Esophagus muscularis mucosa (tissue), 4 donors: ENCODE measurements around the gene MYADML2. TPM values are rescaled to one million over a fixed set of nuclear protein-coding genes. Genes with fewer than 3 reads are reported as not detected.

Experiments
- DNase-seq: peaks from one replicate; pipeline ENCODE4 v3.0.0-alpha.2; 2017; ENCODE audit errors: extremely low spot score
- H3K27ac ChIP-seq, 4 donors: fragments of 200-600 bp; sonication (generic); replicated peaks in 1 of 4; 1 replicate in 3 of 4; 2 replicates in 1 of 4; pipeline ENCODE4 v1.5.1; 2016 to 2019; ENCODE audit warnings: mild to moderate bottlenecking in 1 of 4
- H3K27me3 ChIP-seq, 4 donors: fragments of 200-600 bp; sonication (generic); one replicate each; pipeline versions ENCODE4 v1.5.1 to v1.6.0; 2016 to 2019
- H3K36me3 ChIP-seq, 4 donors: fragments of 200-600 bp; sonication (generic); one replicate each; pipeline ENCODE4 v1.5.1; 2016 to 2019
- H3K4me1 ChIP-seq, 4 donors: fragments of 200-600 bp; sonication (generic); one replicate each; pipeline ENCODE4 v1.5.1; 2016 to 2019
- H3K4me3 ChIP-seq, 4 donors: fragments of 200-600 bp; sonication (generic); 1 replicate in 2 of 4; 2 replicates in 2 of 4; pipeline ENCODE4 v1.5.1; 2016 to 2019; ENCODE audit warnings: mild to moderate bottlenecking in 4 of 4, moderate library complexity in 1 of 4
- H3K9me3 ChIP-seq, 4 donors: fragments of 200-600 bp; sonication (generic); 1 replicate in 3 of 4; 2 replicates in 1 of 4; pipeline ENCODE4 v1.5.1; 2016 to 2019
- EP300 ChIP-seq: sonication (generic); formaldehyde crosslinking; IDR thresholded peaks from one replicate; pipeline ENCODE4 v1.6.1; 2017; ENCODE audit warnings: antibody characterized with exemption
- POLR2A ChIP-seq: fragments of 450-650 bp; IDR thresholded peaks from one replicate; pipeline ENCODE4 v1.6.1; 2017; ENCODE audit warnings: antibody characterized with exemption, moderate library complexity, mild to moderate bottlenecking, low read depth
- POLR2AphosphoS5 ChIP-seq, 2 donors: sonication (generic); formaldehyde crosslinking; IDR thresholded peaks; one replicate each; pipeline ENCODE4 v1.6.1; 2017; ENCODE audit warnings: antibody characterized with exemption in 2 of 2
- WGBS: methylation state at CpG from one replicate; pipeline ENCODE4 v1.1.5; 2018; 5-methylcytosine and 5-hydroxymethylcytosine counted together
- intact Hi-C: fragments of 100-400 bp; cut with DNase I; formaldehyde crosslinking; loops from one replicate; pipeline ENCODE4 v1.15.1; 2023
- total RNA-seq, 4 donors: library from RNA; depleted of rRNA; stranded (reverse); fragments of >200 nt; gene quantifications; one replicate each; pipeline versions ENCODE4 v1.1.0 to v1.2.1, GENCODE V29; 2016
- TF ChIP-seq, protein P1 (sequence below), 3 experiments: fragments of 200-600 bp in 2 of 3; fragments of 450-650 bp in 1 of 3; sonication (generic) in 2 of 3; IDR thresholded peaks; one replicate each; pipeline ENCODE4 v1.5.1; 2017 to 2019; ENCODE audit warnings: antibody characterized with exemption in 3 of 3, mild to moderate bottlenecking in 2 of 3, moderate library complexity in 1 of 3

The MYADML2 gene
- total RNA-seq, 4 donors from 2014 or later, result not detected

DNA sequence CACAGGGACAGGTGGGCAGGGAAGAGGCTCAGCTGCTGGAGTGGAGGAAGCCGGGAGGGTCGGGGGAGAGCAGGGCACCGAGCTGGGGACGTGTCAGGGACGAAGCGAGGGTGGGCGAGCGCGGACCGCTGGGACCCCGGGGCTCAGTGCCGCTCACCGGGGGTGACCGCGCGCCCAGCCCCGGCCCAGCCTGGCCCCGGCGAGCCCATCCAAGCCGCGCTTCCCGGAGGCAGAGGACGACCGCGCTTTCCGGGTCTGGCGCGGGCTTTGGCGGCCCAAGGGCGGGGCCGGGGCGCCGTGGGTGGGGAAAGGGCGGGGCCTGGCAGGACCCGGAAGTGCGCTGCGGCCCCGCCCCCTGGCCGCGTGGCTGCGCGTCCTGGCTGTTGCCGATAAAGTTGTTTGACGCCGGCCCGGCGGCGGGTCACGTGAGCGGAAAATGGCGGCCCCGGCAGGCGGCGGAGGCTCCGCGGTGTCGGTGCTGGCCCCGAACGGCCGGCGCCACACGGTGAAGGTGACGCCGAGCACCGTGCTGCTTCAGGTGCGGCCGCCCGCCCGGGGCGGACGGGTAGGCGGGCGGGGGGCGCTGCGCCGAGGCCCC, 30.3 kb upstream of the MYADML2 start, which contains the start of gene ASPSCR1:
Gene ASPSCR1 (plus strand): TSS at position 419 of the 598 bp plus-strand sequence. CDS start 18 bp downstream, at position 437.
- under 1% methylated on average over 17 of the region's 76 CpGs for WGBS
- Histone ChIP-seq H3K4me1 (peaks cover 11 to 26% (median 22%) of the 10 kb centered on the region in 4 donors), H3K27me3 (peaks cover 0 to 6% (median 0%) of the 10 kb centered on the region in 4 donors), H3K27ac (peak within 1 kb of the TSS; percentile 90 to 96 (median 93)), H3K36me3 (peaks cover 0 to 20% (median 15%) of the 10 kb centered on the region in 4 donors), H3K9me3 (peaks cover 0 to 4% (median 0%) of the 10 kb centered on the region in 4 donors), H3K4me3 (peak within 1 kb of the TSS; percentile 78 to 94 (median 88))
- peak; percentile 96 for DNase-seq
- intact Hi-C loops, result no loop called here
- TF ChIP-seq POLR2A, result peak; percentile 49
- no peak for TF ChIP-seq EP300
- TF ChIP-seq POLR2AphosphoS5 (IDR thresholded peaks at IDR 0.05), result peak; percentile 71 to 87

DNA sequence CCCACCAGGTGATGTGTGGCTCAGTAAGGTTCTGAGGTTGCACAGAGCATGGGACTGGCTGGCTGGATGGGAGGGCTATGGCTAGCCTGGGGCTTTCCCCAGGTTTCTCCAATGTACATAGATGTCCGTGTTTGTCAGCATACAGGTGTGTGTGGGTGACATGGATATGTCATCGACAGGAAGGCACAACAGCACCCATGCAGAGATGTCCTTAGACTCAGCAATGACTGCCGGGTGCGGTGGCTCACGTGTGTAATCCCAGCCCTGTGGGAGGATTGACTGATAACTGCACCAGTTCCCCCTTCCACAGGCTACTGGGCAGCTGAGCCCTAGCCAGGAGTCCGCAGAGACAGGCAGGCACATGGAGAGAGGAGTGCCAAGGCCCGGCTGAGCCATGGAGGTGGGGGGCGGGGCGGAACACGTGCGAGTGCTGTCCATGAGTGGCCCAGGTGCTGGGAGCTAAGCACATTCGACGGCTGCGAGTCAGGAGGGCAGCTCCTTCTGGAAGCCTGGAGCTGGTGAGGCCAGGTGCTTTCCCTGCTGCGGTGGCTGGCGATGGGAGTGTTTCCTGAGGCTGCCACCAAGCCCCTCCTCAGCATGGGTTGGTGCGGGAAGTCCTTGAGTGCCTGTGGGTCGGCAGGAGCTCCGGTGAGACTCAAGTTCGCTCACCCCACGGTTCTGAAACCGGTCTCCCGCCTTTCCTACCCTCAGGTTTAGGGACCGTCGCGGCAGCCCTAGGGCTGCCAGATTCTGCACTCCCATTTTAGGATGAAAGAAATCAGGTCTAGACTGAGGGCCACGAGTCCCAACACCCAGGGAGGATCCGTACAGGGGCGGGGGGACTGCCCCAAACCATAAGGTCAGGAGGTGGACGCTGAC, 29.5 kb upstream of the MYADML2 start:
- TF ChIP-seq, protein P1, sequence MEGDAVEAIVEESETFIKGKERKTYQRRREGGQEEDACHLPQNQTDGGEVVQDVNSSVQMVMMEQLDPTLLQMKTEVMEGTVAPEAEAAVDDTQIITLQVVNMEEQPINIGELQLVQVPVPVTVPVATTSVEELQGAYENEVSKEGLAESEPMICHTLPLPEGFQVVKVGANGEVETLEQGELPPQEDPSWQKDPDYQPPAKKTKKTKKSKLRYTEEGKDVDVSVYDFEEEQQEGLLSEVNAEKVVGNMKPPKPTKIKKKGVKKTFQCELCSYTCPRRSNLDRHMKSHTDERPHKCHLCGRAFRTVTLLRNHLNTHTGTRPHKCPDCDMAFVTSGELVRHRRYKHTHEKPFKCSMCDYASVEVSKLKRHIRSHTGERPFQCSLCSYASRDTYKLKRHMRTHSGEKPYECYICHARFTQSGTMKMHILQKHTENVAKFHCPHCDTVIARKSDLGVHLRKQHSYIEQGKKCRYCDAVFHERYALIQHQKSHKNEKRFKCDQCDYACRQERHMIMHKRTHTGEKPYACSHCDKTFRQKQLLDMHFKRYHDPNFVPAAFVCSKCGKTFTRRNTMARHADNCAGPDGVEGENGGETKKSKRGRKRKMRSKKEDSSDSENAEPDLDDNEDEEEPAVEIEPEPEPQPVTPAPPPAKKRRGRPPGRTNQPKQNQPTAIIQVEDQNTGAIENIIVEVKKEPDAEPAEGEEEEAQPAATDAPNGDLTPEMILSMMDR (IDR thresholded peaks at IDR 0.05), result no peak
- TF ChIP-seq EP300 (no peak), POLR2AphosphoS5 (IDR thresholded peaks at IDR 0.05) (no peak), POLR2A (no peak)
- Histone ChIP-seq H3K4me3 (peak overlapping the region; percentile 78 to 94 (median 88)), H3K27ac (peak overlapping the region; percentile 90 to 96 (median 93)), H3K4me1 (peaks cover 11 to 26% (median 22%) of the 10 kb centered on the region in 4 donors), H3K27me3 (peaks cover 0 to 6% (median 0%) of the 10 kb centered on the region in 4 donors), H3K36me3 (peaks cover 0 to 18% (median 14%) of the 10 kb centered on the region in 4 donors), H3K9me3 (peaks cover 0 to 4% (median 0%) of the 10 kb centered on the region in 4 donors)
- no peak for DNase-seq
- 23% methylated on average over 17 of the region's 30 CpGs for WGBS
- intact Hi-C loops, result no loop called here

- no peaks in the 10 kb centered on the region for H3K36me3 ChIP-seq
- intact Hi-C loops, result no loop called here
- DNase-seq, result no peak
- TF ChIP-seq POLR2AphosphoS5 (IDR thresholded peaks at IDR 0.05), result no peak
- TF ChIP-seq EP300, result no peak
- no peak for TF ChIP-seq POLR2A
- TF ChIP-seq, protein P1 (IDR thresholded peaks at IDR 0.05), result no peak
- peaks cover 7 to 21% (median 17%) of the 10 kb centered on the region in 4 donors for H3K4me1 ChIP-seq
- H3K9me3 ChIP-seq, result peaks cover 0 to 4% (median 0%) of the 10 kb centered on the region in 4 donors
- no peak overlapping the region for H3K4me3 ChIP-seq
- peaks cover 0 to 19% (median 0%) of the 10 kb centered on the region in 4 donors for H3K27me3 ChIP-seq
- H3K27ac ChIP-seq, result no peak overlapping the region
These were observed 26.4 kb upstream of the MYADML2 start for GRCh38 chr17:81973432-81973831.

DNA sequence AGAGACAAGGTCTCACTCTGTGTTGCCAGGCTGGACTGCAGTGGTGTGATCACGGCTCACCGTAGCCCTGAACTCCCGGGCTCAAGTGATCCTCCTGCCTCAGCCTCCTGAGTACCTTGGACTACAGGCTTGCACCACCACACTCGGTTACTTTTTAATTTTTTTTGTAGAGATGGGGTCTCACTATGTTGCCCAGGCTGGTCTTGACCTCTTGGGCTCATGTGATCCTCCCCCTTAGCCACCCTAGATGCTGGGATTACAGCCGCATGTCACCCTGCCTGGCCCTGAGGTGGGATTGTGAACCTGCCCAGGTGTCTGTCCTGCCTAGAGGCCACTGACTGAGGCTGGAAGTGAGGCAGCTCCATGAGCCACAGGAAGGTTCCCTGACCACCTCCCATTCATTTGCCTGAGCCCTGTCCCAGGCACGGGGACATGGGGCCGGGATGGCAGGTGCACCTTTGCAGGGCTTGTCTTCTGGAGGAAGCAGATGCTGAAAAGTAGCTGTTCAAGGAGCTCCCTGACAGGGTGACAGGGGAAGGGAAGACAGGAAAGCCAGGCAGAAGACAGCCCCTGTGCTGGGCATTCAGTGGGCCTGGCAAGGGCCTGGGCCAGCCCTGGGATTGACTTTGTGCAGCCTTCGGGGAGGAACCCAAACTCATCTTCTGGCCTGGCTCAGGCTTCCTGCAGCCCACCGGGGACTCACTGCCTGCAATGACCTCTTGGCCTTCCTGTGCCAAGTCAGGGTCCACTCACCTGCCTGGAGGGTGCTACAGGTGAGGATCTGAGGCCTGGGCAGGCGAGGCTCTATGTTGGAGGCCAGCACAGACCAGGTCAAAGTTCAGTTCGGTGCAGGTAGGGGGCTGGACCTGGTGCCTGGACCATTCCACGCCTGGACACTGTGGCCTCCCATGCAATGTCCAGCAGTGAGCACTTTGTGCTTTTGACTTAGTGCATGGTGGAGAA, 22.1 kb upstream of the MYADML2 start:
- 81% methylated on average over 11 of the region's 12 CpGs for WGBS
- no peak overlapping the region for H3K4me3 ChIP-seq
- no peak overlapping the region for H3K27ac ChIP-seq
- peaks cover 15 to 27% (median 20%) of the 10 kb centered on the region in 4 donors for H3K4me1 ChIP-seq
- H3K27me3 ChIP-seq, result peaks cover 0 to 53% (median 0%) of the 10 kb centered on the region in 4 donors
- H3K36me3 ChIP-seq, result no peaks in the 10 kb centered on the region
- intact Hi-C loops, result no loop called here
- peaks cover 0 to 4% (median 0%) of the 10 kb centered on the region in 4 donors for H3K9me3 ChIP-seq
- TF ChIP-seq POLR2A (no peak), EP300 (no peak), POLR2AphosphoS5 (IDR thresholded peaks at IDR 0.05) (no peak)
- TF ChIP-seq, protein P1 (IDR thresholded peaks at IDR 0.05), result no peak
- DNase-seq, result no peak
